WTC11 (cell line): ENCODE data around the gene PPP2R5A. TPM values are rescaled to one million over a fixed set of nuclear protein-coding genes. Genes with fewer than 3 reads are reported as not detected.

Experiments
- ATAC-seq: fragments of 200-7000 bp; cut with Tn5 transposase; 2 replicates; pipeline ENCODE4 v1.10.0; 2021; ENCODE audit warnings: mild to moderate bottlenecking, moderate library complexity
- CTCF ChIA-PET: fragments of 300-600 bp; sonication (Branson Sonifier 250); formaldehyde crosslinking; loops from one replicate; lab custom pipeline; 2021; ENCODE audit warnings: antibody characterized with exemption; lab: Charles Lee
- POLR2A ChIA-PET: fragments of 350-600 bp; sonication (Branson Sonifier 250); formaldehyde crosslinking; loops from one replicate; lab custom pipeline; 2021; ENCODE audit warnings: antibody characterized with exemption; lab: Charles Lee
- DNase-seq: peaks from one replicate; pipeline ENCODE4 v3.0.0; 2021; ENCODE audit warnings: low spot score
- H3K27ac Mint-ChIP-seq: 2 replicates; pipeline ENCODE4 v1.8.0; 2021; ENCODE audit warnings: mixed read lengths
- H3K27me3 Mint-ChIP-seq: 2 replicates; pipeline ENCODE4 v1.8.0; 2021; ENCODE audit warnings: low read depth, mild to moderate bottlenecking, moderate library complexity, mixed read lengths
- H3K36me3 Mint-ChIP-seq: 2 replicates; pipeline ENCODE4 v1.8.0; 2021; ENCODE audit warnings: mixed read lengths
- H3K4me1 Mint-ChIP-seq: 2 replicates; pipeline ENCODE4 v1.8.0; 2022; ENCODE audit warnings: mixed read lengths
- H3K4me3 Mint-ChIP-seq: 2 replicates; pipeline ENCODE4 v1.8.0; 2021; ENCODE audit warnings: mild to moderate bottlenecking, moderate library complexity, mixed read lengths
- H3K9me3 Mint-ChIP-seq: 2 replicates; pipeline ENCODE4 v1.8.0; 2021; ENCODE audit warnings: mixed read lengths
- JUN ChIP-seq: sonication (generic); formaldehyde crosslinking; IDR thresholded peaks from 2 replicates; pipeline ENCODE4 v1.8.0; 2023; ENCODE audit warnings: mild to moderate bottlenecking, missing genetic modification reagents
- MLX ChIP-seq: sonication (generic); formaldehyde crosslinking; IDR thresholded peaks from 2 replicates; pipeline ENCODE4 v1.8.1; 2023; ENCODE audit warnings: mild to moderate bottlenecking, missing genetic modification reagents, moderate library complexity
- OVOL2 ChIP-seq: fragments of 250-450 bp; sonication (Bioruptor Pico); IDR thresholded peaks from 2 replicates; pipeline ENCODE4 v1.9.0; 2021; ENCODE audit warnings: mild to moderate bottlenecking, borderline replicate concordance
- PRDM15 ChIP-seq: sonication (generic); formaldehyde crosslinking; IDR thresholded peaks from 2 replicates; pipeline ENCODE4 v1.8.0; 2022; ENCODE audit warnings: missing genetic modification reagents
- SMAD4 ChIP-seq: sonication (generic); formaldehyde crosslinking; IDR thresholded peaks from 2 replicates; pipeline ENCODE4 v1.8.0; 2022; ENCODE audit warnings: mild to moderate bottlenecking, missing genetic modification reagents
- TEAD4 ChIP-seq: sonication (generic); formaldehyde crosslinking; IDR thresholded peaks from 2 replicates; pipeline ENCODE4 v1.8.0; 2022; ENCODE audit warnings: mild to moderate bottlenecking, missing genetic modification reagents
- USF1 ChIP-seq: sonication (generic); formaldehyde crosslinking; IDR thresholded peaks from 2 replicates; pipeline ENCODE4 v1.8.0; 2022; ENCODE audit warnings: mild to moderate bottlenecking, missing genetic modification reagents
- ZNF232 ChIP-seq: sonication (generic); formaldehyde crosslinking; IDR thresholded peaks from 2 replicates; pipeline ENCODE4 v1.8.0; 2022; ENCODE audit warnings: mild to moderate bottlenecking, missing genetic modification reagents
- ZNF512 ChIP-seq: sonication (generic); formaldehyde crosslinking; IDR thresholded peaks from 2 replicates; pipeline ENCODE4 v1.8.1; 2022; ENCODE audit warnings: missing genetic modification reagents, borderline replicate concordance
- total RNA-seq: library from RNA; stranded (reverse); gene quantifications from 3 replicates; pipeline ENCODE4 v1.2.3, GENCODE V29; 2021
- TF ChIP-seq, protein P1 (sequence below): sonication (generic); formaldehyde crosslinking; IDR thresholded peaks from 2 replicates; pipeline ENCODE4 v1.8.1; 2023; ENCODE audit warnings: mild to moderate bottlenecking, missing genetic modification reagents, borderline replicate concordance
- TF ChIP-seq, protein P2 (sequence below): sonication (generic); formaldehyde crosslinking; IDR thresholded peaks from 2 replicates; pipeline ENCODE4 v1.8.0; 2022; ENCODE audit warnings: mild to moderate bottlenecking, missing genetic modification reagents
- TF ChIP-seq, protein P3 (sequence below): sonication (generic); formaldehyde crosslinking; IDR thresholded peaks from 2 replicates; pipeline ENCODE4 v1.8.1; 2022; ENCODE audit warnings: low read depth, mild to moderate bottlenecking, moderate library complexity, missing genetic modification reagents, borderline replicate concordance

Gene PPP2R5A
- total RNA-seq, 1 experiment from 2014 or later, result 35.9 TPM

- no peak overlapping the region for H3K4me3 Mint-ChIP-seq
- peaks cover 8% of the 10 kb centered on the region; the same call in 1 of the 2 replicates for H3K9me3 Mint-ChIP-seq
- H3K27ac Mint-ChIP-seq, result no peak overlapping the region
- peaks cover 44% of the 10 kb centered on the region for H3K4me1 Mint-ChIP-seq
- POLR2A ChIA-PET, result no interaction called here
- TF ChIP-seq OVOL2 (CRISPR knock-in tag) (no peak), PRDM15 (no peak), SMAD4 (no peak), TEAD4 (CRISPR knock-in tag) (no peak), JUN (no peak), USF1 (no peak), MLX (CRISPR knock-in tag) (no peak), ZNF232 (CRISPR knock-in tag) (no peak), ZNF512 (CRISPR knock-in tag) (no peak)
- TF ChIP-seq, protein P1, sequence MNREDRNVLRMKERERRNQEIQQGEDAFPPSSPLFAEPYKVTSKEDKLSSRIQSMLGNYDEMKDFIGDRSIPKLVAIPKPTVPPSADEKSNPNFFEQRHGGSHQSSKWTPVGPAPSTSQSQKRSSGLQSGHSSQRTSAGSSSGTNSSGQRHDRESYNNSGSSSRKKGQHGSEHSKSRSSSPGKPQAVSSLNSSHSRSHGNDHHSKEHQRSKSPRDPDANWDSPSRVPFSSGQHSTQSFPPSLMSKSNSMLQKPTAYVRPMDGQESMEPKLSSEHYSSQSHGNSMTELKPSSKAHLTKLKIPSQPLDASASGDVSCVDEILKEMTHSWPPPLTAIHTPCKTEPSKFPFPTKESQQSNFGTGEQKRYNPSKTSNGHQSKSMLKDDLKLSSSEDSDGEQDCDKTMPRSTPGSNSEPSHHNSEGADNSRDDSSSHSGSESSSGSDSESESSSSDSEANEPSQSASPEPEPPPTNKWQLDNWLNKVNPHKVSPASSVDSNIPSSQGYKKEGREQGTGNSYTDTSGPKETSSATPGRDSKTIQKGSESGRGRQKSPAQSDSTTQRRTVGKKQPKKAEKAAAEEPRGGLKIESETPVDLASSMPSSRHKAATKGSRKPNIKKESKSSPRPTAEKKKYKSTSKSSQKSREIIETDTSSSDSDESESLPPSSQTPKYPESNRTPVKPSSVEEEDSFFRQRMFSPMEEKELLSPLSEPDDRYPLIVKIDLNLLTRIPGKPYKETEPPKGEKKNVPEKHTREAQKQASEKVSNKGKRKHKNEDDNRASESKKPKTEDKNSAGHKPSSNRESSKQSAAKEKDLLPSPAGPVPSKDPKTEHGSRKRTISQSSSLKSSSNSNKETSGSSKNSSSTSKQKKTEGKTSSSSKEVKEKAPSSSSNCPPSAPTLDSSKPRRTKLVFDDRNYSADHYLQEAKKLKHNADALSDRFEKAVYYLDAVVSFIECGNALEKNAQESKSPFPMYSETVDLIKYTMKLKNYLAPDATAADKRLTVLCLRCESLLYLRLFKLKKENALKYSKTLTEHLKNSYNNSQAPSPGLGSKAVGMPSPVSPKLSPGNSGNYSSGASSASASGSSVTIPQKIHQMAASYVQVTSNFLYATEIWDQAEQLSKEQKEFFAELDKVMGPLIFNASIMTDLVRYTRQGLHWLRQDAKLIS (CRISPR knock-in tag), result no peak
- TF ChIP-seq, protein P2, sequence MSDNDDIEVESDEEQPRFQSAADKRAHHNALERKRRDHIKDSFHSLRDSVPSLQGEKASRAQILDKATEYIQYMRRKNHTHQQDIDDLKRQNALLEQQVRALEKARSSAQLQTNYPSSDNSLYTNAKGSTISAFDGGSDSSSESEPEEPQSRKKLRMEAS (CRISPR knock-in tag), result no peak
- TF ChIP-seq, protein P3, sequence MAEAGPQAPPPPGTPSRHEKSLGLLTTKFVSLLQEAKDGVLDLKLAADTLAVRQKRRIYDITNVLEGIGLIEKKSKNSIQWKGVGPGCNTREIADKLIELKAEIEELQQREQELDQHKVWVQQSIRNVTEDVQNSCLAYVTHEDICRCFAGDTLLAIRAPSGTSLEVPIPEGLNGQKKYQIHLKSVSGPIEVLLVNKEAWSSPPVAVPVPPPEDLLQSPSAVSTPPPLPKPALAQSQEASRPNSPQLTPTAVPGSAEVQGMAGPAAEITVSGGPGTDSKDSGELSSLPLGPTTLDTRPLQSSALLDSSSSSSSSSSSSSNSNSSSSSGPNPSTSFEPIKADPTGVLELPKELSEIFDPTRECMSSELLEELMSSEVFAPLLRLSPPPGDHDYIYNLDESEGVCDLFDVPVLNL (CRISPR knock-in tag), result no peak
- TF ChIP-seq, all 79 proteins: peak for 0
- Mint-ChIP-seq H3K27me3 (no peaks in the 10 kb centered on the region), H3K36me3 (peaks cover 14% of the 10 kb centered on the region)
- CTCF ChIA-PET, result interaction anchor here (1.2 to 2.9 kb wide), 2 partner anchors 276 to 277 kb away, joined by 4 to 12 read pairs; partner anchors contain the start of genes DTL and INTS7
- no peak for DNase-seq
- ATAC-seq, result no peak
These were observed 26.8 kb downstream of the PPP2R5A start for GRCh38 chr1:212311836-212312497.
